HS-5 (cell line): Measurements from ENCODE around the gene GABPB1.

Experiments used
- DNase-seq: peaks from one replicate; pipeline ENCODE4 v3.0.0-alpha.2; 2012; ENCODE audit warnings: low read depth

GABPB1 gene

GRCh38 chr15:50241684-50242450, 113.1 kb downstream of the GABPB1 start:
- no peak for DNase-seq

DNA sequence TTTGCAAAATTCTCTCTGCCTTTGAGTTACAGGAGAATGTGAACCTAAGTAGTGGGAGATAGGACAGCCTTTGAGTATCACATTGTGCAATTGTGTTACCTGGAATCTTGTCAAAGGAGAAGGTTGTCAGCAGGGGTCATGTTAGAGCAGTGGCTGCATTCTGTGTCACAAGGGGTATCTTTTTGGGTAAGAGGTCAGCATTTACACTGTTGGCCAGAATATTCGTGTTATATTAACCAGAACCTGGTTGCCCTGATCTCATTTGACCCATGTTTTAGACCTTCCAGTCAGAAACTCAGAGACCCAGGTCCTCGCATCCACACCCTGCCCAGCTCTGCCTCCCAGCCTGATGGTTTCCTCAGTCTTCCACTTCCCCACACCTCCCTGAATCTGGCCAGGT, 116.7 kb downstream of the GABPB1 start:
- no peak for DNase-seq

DNA sequence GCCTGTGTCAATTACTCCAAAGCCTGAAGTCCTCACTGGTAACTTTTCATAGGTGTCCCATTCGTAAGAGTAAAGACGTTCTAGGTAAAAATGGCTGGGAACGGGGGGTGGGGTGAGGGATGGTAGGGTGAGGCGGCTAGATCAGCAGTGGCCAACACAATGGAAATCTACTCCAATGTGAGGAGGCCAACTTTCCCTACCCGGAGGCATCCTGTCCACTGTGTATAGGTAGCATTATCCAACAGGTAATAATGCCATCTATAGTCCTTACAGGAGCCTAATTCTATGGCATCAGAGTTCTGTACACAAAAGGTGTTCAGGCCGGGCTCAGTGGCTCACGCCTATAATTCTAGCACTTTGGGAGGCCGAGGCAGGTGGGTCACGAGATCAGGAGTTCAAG, 118.6 kb downstream of the GABPB1 start:
- DNase-seq = no peak

DNA sequence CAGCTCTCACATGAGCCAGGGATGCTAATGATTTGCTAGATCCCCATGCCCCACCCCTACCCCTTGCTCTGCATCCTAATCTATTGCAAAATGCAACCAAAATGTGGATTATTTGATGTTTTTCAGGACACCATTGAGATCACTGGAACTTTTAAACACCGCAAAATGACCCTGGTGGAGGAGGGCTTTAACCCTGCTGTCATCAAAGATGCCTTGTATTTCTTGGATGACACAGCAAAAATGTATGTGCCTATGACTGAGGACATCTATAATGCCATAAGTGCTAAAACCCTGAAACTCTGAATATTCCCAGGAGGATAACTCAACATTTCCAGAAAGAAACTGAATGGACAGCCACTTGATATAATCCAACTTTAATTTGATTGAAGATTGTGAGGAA, 119.2 kb downstream of the GABPB1 start:
- DNase-seq = no peak

DNA sequence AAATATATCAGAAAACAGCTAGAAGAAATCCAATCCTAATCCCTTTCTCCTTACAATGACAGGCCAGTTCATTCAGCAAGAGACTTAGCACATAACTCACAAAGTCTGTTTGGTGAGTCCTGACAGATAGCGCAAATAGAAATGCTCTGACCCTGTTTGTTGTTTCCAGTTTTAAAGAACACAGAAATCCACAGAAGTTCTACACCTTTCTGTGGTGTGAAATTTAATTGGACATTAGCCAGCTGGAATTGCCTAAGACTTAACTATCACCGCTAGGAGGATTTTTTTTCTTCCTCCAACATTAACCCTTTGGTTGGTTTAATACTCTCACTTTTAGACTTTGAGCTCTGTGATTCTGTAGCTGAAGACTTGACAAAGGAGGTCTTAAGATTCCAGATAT, 120.2 kb downstream of the GABPB1 start:
- no peak for DNase-seq

DNA sequence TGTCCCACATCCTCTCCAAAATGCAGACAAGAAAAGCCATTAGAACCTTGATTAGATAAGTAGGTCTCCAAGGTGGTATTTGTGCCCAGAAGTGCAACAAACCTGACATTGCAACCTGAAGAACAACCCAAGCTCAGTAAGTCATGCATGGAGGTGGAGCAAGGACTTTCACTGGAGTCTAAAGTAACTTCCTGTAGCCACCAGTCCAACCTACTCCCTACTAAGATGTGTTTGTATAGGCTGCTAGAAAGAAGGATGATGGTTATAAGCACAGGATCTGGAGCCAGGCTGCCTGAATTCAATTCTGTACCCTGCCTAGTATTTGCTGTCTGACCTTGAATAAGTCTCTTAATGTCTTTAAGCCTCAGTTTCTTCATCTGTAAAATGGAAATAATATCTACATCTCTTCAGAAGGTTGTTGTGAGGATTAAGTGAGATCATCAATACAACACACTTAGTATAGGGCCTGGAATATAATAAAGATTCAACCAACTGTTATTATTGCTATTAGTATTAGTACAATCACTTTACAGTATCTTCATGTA, 121.7 kb downstream of the GABPB1 start:
- DNase-seq = no peak

DNA sequence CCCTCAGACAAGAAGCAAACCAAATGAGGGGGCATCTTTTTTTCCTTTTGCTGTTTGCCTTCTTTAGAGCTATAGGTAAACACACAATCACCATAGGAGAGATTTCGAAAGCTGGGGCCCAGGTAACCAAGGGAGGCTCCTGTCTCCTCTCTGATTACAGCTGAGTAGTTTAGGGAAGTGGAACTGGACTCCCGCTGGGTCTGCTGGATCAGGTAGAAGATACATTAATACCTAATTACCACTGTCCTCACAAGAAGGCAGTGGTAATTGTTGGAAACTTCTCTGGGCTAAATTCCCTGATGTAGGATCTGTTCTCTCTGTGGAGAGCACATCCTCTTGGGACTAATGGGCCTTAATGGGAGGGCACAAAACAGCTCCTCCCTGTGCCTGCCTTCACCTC, 122.2 kb downstream of the GABPB1 start:
- no peak for DNase-seq

GRCh38 chr15:50231761-50232160, 123.2 kb downstream of the GABPB1 start:
- DNase-seq = no peak

- DNase-seq = no peak
Measured at GRCh38 chr15:50229336-50229735, 125.7 kb downstream of the GABPB1 start.

DNA sequence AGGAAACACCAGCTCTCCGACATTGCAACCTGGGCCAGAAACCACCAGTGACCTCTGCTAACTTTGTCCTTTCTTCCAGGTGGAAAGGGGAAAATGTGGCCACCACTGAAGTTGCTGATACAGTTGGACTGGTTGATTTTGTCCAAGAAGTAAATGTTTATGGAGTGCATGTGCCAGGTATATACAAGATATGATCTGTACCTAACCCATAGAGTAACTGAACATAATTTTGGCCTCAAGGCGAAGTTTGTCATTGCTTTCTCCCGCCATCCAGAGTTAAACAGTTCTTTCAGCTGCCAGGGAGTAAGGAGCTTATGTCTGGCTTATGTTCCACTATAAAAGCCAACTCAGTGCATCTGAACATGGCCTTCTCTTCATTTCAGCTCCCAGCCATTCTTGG, 126.1 kb downstream of the GABPB1 start:
- no peak for DNase-seq

GRCh38 chr15:50227076-50227475, 127.9 kb downstream of the GABPB1 start:
- peak; percentile 36 for DNase-seq

DNA sequence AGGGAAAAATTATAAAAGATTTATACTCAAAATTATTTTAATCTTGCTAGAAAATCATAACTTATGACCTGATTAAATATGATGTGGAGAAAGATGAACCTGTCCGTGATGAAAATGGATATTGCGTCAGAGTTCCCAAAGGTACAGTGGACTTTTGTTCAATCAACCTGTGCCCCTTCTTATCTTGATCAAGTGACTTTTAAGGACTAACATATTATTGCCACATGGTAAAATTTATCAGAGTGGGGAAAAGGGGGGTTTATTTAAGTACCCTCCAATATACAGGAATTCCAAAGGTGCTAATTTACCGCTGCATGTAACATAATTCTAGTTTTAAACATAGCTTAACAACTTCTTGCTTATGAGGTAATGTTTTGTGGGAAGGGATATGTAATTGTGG, 129.1 kb downstream of the GABPB1 start:
- DNase-seq = no peak
